Hematopoietic multipotent progenitor cell treated with erythropoietin and hydrocortisone succinate and interleukin-3 and kit ligand, for 15 days (in vitro differentiated cells): Measurements from ENCODE around the gene POTEI.
"Not testable (repeated sequence)": the region's sequence is repeated elsewhere in the genome, so short reads cannot be mapped to it uniquely, and the experiment has no call there.

ENCODE experiments used
- DNase-seq: peaks from one replicate; pipeline ENCODE4 v3.0.0-alpha.2; 2015; ENCODE audit warnings: low spot score

The POTEI gene

DNA sequence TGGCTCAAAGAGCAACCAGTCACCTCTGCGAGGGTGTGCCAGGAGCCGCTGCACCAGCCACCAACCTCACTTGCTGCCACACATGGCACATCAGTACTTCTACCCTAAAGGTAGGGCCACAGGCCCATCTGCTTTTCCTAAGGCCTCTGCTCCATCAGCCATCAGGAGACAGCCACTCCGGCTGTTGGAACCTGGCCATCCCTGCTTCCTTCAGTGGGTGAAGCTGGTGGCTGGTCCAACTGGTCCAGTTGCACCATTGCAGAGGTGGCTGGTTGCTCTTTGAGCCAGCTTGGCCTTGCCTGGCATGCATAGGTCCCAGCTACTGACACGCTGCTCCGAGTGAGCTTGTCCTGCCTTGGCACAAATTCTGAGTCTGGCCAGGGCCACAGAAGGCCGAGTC is 53.7 kb downstream of the POTEI start:
- not testable (repeated sequence) for DNase-seq

GRCh38 chr2:130454712-130455083 is 54.4 kb downstream of the POTEI start:
- DNase-seq: not testable (repeated sequence)

GRCh38 chr2:130453955-130454711 is 55.0 kb downstream of the POTEI start:
- DNase-seq: not testable (repeated sequence)

DNA sequence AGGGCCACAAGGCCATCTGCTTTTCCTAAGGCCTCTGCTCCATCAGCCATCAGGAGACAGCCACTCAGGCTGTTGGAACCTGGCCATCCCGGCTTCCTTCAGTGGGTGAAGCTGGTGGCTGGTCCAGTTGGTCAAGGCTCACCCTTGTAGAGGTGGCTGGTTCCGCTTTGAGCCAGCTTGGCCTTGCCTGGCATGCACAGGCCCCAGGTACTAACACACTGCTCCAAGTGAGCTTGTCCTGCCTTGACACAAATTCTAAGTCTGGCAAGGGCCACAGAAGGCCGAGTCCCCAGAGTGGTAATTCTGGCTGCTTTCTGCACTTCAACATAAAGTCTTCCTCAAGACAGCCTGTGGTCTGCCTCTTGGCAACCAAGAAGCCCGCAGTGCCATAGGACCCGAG is 56.2 kb downstream of the POTEI start:
- not testable (repeated sequence) for DNase-seq

DNA sequence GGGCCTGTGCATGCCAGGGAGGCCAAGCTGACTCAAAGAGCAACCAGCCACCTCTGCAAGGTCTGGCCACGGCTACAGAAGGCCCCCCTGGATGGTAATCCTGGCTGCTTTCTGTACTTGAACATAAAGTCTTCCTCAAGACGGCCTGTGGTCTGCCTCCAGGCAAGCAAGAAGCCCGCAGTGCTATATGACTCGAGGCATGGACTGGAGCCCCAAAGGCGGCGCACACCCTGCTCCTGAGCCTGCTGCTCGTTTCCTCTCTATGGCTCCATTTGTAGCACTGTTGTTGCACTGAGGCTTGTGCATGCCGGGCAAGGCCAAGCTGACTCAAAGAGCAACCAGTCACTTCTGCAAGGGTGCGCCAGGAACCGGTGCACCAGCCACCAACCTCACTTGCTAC is 57.3 kb downstream of the POTEI start:
- not testable (repeated sequence) for DNase-seq

DNA sequence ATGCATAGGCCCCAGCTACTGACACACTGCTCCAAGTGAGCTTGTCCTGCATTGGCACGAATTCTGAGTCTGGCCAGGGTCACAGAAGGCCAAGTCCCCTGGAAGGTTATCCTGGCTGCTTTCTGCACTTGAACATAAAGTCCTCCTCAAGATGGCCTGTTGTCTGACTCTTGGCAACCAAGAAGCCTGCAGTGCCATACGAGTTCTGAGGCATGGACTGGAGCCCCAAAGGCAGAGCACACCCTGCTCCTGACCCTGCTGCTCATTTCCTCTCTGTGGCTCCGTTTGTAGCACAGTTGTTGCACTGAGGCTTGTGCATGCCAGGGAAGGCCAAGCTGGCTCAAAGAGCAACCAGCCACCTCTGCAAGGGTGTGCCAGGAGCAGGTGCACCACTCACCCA is 57.9 kb downstream of the POTEI start:
- not testable (repeated sequence) for DNase-seq

- not testable (repeated sequence) for DNase-seq
Observed at GRCh38 chr2:130450366-130450765, 58.8 kb downstream of the POTEI start.

- DNase-seq: not testable (repeated sequence)
Observed at GRCh38 chr2:130427631-130428030, 81.5 kb downstream of the POTEI start.

DNA sequence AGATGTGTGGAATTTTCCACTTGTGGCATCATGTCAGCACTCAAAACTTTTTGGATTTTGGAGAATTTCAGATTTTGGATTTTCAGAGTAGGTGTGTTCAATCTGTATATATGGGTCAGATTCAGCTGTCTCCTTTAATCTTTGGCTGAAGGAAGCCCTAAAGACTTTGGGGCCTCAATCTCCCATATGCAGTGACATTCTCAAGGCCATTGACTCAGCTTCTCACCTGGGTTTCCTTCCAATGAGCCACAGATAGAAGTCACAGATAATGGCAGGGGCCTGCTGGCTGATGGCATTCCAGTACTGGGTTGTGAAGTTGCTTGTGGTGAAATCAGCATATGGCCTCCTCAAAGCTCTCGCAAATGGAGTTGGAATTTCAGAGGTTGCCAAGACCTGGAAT is 90.3 kb downstream of the POTEI start:
- not testable (repeated sequence) for DNase-seq

DNA sequence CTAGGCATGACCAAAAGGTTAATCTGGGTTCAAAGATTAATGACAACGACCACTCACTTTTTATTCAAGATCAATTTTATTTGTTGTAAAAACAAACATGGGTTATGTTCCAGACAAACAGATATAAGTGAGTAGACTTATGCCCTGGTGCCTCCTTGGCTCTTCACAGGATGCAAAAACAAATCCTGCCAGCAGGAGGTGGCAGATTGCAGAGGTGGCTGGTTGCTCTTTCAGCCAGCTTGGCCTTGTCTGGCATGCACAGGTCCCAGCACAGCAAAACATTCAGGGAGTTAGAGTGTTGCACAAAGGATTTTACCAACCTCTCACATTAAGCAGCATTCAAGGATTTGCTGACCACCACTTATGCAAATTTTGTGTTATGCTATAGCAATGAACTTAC is 92.4 kb downstream of the POTEI start:
- DNase-seq: not testable (repeated sequence)
